Uterus (tissue), 2 donors: Measurements from ENCODE around the gene BAZ1A.

ENCODE experiments used
- CTCF ChIP-seq, 4 experiments: fragments of 200-600 bp in 2 of 4; fragments of 450-650 bp in 2 of 4; sonication (generic) in 2 of 4; IDR thresholded peaks; one replicate each; pipeline ENCODE4 v1.5.1; 2016 to 2019; ENCODE audit warnings: antibody characterized with exemption in 4 of 4, mild to moderate bottlenecking in 2 of 4, moderate library complexity in 1 of 4
- POLR2A ChIP-seq, 2 donors: fragments of 450-650 bp; IDR thresholded peaks; one replicate each; pipeline ENCODE4 v1.6.1; 2016; ENCODE audit warnings: antibody characterized with exemption in 2 of 2, mild to moderate bottlenecking in 1 of 2, moderate library complexity in 1 of 2

GRCh38 chr14:34794217-34794616, 80.9 kb downstream of the BAZ1A start:
- TF ChIP-seq CTCF (IDR thresholded peaks at IDR 0.05) (no peak), POLR2A (IDR thresholded peaks at IDR 0.05) (no peak)
